ENCODE measurements around the gene UMPS.
"Not testable (repeated sequence)": the region's sequence is repeated elsewhere in the genome, so short reads cannot be mapped to it uniquely, and the experiment has no call there.

Gene UMPS

DNA sequence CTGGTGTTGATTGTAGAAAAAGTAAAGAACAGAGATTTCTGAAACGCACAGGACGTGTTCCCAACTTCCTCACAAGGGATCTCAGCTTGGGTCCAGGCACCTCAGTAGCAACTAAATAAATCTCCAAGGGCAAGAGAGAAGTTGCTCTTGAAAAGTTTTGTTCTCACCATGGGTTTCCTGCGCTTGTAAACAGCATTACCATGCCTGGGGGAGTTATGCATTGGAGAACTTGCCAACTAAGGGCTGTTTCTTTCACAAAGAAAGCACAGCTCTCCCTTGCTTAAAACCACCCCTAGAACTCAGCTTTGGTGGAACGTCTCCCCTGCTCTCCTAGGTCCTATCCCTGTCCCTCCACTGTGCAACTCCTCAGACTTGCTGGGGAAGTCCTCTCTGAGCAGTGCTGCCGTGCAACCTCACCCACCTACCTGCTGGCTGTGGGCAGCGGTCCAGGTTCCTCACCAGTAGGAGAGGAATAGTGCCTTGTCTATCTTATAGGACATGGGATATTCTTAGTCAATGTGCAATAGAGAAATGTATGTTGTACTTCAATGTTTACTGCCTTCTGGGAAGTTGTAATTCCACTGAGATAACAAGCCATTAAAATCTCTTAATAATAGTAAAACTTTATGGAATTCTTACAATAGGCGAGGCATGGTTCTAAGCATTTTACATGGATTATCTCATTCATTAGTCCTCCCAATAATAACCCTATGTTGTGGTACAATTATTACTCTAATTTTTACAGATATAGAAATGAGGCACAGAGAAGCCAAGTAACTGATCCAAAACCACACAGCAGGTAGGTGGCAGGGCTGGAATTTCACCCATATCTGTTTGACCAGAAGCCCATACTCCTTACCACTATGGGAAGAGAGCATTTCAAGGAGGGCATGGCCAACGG, 51.5 kb downstream of the UMPS start:
- no peak for DNase-seq

GRCh38 chr3:124782377-124782712, 52.1 kb downstream of the UMPS start:
- not testable (repeated sequence) for DNase-seq

GRCh38 chr3:124783696-124784095, 53.4 kb downstream of the UMPS start:
- no peak for DNase-seq

- no peak for DNase-seq
Measured at GRCh38 chr3:124784686-124785382, 54.6 kb downstream of the UMPS start.

- DNase-seq = no peak
Measured at GRCh38 chr3:124785973-124786372, 55.7 kb downstream of the UMPS start.

- DNase-seq = no peak
Measured at GRCh38 chr3:124786511-124787241, 56.4 kb downstream of the UMPS start.

- no peak for DNase-seq
Measured at GRCh38 chr3:124787476-124788195, 57.4 kb downstream of the UMPS start.

- no peak for DNase-seq
Measured at GRCh38 chr3:124788254-124788745, 58.0 kb downstream of the UMPS start.

GRCh38 chr3:124789103-124789502, 58.9 kb downstream of the UMPS start:
- not testable (repeated sequence) for DNase-seq

- DNase-seq = no peak
Measured at GRCh38 chr3:124791142-124791541, 60.9 kb downstream of the UMPS start.

DNA sequence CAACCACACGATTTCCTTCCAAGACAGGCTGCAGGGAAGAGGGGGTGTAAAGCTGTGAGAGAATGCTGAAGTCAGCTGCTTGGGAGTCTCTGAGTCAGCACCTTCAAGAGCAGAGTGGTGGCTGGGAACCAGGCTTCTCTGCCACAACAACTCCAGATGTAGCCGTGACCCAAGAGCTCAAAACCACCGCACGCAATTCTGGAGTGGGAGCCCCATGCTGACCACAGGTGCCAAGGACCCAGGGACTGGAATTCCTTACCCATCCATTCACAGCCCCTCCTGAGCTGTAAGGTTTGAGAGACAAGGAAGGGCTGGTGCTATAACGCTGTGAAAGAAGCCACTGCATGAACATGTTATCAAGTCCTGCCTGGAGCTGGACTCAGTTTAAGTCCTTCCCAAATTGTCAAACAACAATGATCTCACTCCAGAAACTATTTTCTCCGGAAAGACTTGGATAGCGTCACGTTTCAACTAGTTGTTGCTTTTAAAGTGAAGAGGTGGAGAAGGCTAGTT, 61.4 kb downstream of the UMPS start:
- DNase-seq = no peak

DNA sequence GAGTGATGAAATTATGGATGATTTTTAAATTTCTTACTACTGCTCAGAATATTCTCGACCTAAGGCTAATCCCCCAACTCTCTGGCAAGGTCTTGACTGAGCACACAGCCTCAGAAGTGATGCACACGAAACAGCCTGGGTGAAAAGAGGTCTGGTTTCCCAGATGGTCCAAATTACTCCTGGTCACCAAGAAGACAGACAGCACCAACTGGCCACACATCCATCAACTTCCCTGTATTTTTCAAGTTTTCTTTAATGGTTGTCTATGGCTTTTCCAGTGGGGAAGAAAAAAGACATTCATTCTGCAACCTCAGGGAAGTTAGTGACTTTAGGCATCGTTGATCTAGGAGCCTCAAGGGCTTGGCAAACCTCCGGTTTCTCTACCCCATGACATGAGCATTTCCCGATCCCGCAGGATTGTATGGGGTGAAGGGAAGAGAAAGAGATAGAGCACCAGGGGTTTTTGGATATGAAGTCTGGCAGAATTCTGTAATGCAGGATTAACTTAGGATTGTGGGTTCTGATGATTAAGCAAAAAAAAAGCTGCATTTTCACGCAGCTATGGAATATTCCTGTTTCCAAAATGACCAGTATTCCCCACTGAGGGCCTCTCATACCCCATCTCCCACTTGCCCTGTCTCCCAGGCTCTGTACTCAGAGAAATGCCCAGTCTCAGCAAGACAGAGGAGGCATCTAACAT, 62.2 kb downstream of the UMPS start:
- no peak for DNase-seq

GRCh38 chr3:124793054-124793739, 62.9 kb downstream of the UMPS start:
- DNase-seq = no peak

DNA sequence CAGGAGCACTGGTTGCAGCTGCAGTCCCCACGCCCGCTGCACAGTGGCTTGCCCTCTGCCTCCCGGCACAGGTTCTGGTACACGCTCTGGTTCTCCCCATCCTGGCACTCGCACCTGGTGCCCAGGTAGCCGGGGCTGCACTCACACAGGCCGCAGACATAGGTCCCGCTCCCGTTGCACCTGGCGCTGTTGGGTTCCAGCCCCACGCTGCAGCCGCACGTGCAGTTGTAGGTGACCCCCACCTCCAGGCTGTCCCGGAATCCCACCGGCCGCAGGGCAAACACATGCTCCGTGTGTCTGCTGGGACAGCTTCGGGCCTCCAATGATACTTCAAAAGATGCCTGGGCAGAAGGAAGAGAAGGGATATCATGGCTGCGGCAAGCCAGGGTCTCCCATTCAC, 66.2 kb downstream of the UMPS start:
- no peak for DNase-seq

GRCh38 chr3:124797426-124797945, 67.2 kb downstream of the UMPS start:
- no peak for DNase-seq

Measured in CD4-positive, alpha-beta T cell treated with Interleukin-15 for 1 hour (primary cell).